ENCODE results near the gene PIK3C2A.

DNA sequence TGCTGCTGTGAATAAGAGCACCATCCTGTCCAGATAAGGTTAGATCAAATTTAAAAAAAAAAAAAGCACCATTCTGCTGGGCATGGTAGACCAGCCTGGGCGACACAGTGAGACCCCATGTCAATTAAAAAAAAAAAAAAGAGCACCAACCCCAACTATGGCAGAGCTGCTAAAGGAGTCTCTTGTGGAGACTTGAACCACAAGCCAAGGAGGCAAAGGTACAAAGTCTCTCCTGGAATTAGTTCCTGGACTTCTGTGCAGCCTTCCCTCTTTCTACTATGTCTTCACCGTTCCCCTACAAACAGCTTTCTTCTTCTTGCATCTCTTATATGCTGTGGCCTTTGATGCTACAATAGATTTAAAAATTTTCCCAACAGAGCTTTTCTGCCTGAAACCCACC lies 1.3 kb downstream of the PIK3C2A start:
- TF ChIP-seq EP300 (IDR thresholded peaks at IDR 0.05) (no peak), POLR2A (IDR thresholded peaks at IDR 0.05) (no peak)
- TF ChIP-seq, protein P1, sequence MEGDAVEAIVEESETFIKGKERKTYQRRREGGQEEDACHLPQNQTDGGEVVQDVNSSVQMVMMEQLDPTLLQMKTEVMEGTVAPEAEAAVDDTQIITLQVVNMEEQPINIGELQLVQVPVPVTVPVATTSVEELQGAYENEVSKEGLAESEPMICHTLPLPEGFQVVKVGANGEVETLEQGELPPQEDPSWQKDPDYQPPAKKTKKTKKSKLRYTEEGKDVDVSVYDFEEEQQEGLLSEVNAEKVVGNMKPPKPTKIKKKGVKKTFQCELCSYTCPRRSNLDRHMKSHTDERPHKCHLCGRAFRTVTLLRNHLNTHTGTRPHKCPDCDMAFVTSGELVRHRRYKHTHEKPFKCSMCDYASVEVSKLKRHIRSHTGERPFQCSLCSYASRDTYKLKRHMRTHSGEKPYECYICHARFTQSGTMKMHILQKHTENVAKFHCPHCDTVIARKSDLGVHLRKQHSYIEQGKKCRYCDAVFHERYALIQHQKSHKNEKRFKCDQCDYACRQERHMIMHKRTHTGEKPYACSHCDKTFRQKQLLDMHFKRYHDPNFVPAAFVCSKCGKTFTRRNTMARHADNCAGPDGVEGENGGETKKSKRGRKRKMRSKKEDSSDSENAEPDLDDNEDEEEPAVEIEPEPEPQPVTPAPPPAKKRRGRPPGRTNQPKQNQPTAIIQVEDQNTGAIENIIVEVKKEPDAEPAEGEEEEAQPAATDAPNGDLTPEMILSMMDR (IDR thresholded peaks at IDR 0.05) = no peak
